Prostate gland (tissue), 2 donors: ENCODE results near the gene FARS2.

Source experiments
- POLR2A ChIP-seq: fragments of 450-650 bp; IDR thresholded peaks from one replicate; pipeline ENCODE4 v1.6.1; 2016; ENCODE audit warnings: antibody characterized with exemption, mild to moderate bottlenecking
- POLR2AphosphoS5 ChIP-seq: sonication (generic); formaldehyde crosslinking; IDR thresholded peaks from one replicate; pipeline ENCODE4 v1.6.1; 2017; ENCODE audit warnings: antibody characterized with exemption
- TF ChIP-seq, protein P1 (sequence below), 4 experiments: fragments of 200-600 bp in 2 of 4; fragments of 450-650 bp in 2 of 4; sonication (generic) in 2 of 4; IDR thresholded peaks; 1 replicate in 3 of 4; 2 replicates in 1 of 4; pipeline ENCODE4 v1.5.1; 2016 to 2019; ENCODE audit warnings: antibody characterized with exemption in 4 of 4, mild to moderate bottlenecking in 2 of 4, moderate library complexity in 2 of 4

DNA sequence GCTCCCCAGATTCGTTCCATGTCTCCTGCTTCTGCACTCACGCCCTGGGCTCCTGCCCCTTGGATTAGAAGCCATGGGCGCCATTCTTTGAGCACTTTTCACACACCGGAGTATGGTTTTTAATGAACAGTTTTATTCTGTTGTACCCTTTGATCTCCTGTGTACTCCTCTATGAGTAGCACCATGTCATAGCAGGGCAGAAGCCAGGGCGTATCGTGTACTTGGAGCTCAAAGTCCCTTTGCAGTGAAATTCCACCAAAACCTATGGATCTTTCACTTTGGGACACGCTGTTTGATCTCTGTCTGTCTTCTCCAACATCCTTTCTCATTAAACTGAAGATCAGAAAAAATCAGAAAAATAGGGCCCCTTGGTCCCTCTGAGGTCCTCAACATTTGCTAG, 470.1 kb downstream of the FARS2 start:
- TF ChIP-seq POLR2A, result no peak
- TF ChIP-seq, protein P1, sequence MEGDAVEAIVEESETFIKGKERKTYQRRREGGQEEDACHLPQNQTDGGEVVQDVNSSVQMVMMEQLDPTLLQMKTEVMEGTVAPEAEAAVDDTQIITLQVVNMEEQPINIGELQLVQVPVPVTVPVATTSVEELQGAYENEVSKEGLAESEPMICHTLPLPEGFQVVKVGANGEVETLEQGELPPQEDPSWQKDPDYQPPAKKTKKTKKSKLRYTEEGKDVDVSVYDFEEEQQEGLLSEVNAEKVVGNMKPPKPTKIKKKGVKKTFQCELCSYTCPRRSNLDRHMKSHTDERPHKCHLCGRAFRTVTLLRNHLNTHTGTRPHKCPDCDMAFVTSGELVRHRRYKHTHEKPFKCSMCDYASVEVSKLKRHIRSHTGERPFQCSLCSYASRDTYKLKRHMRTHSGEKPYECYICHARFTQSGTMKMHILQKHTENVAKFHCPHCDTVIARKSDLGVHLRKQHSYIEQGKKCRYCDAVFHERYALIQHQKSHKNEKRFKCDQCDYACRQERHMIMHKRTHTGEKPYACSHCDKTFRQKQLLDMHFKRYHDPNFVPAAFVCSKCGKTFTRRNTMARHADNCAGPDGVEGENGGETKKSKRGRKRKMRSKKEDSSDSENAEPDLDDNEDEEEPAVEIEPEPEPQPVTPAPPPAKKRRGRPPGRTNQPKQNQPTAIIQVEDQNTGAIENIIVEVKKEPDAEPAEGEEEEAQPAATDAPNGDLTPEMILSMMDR (IDR thresholded peaks at IDR 0.05), result no peak
- no peak for TF ChIP-seq POLR2AphosphoS5
